ENCODE data around the gene SDR42E2.

GRCh38 chr16:22195445-22195694 lies 33.1 kb downstream of the SDR42E2 start:
- TF ChIP-seq TCF7L2 (IDR thresholded peaks at IDR 0.05; ENCODE audit: borderline replicate concordance, low read depth, low read length) = no peak
- TF ChIP-seq ZEB2 (tag by site-specific recombination; IDR thresholded peaks at IDR 0.05) = no peak
- TF ChIP-seq TSHZ1 (tag by site-specific recombination; IDR thresholded peaks at IDR 0.05; ENCODE audit: borderline replicate concordance) = no peak
- no peak for TF ChIP-seq SALL2 (tag by site-specific recombination; IDR thresholded peaks at IDR 0.05; ENCODE audit: borderline replicate concordance)
- TF ChIP-seq ZNF621 (tag by site-specific recombination; IDR thresholded peaks at IDR 0.05) = no peak
- no peak for TF ChIP-seq CTCF (tag by site-specific recombination; IDR thresholded peaks at IDR 0.05)
- no peak for TF ChIP-seq REST (tag by site-specific recombination; IDR thresholded peaks at IDR 0.05)
- TF ChIP-seq ZNF324 (tag by site-specific recombination; IDR thresholded peaks at IDR 0.05) = no peak; the same call in 1 of the 2 replicates
- TF ChIP-seq ZFP41 (tag by site-specific recombination; IDR thresholded peaks at IDR 0.05; ENCODE audit: borderline replicate concordance) = no peak
- TF ChIP-seq ELK4 (IDR thresholded peaks at IDR 0.05; ENCODE audit: borderline replicate concordance, low read depth, low read length) = no peak

Measured in HEK293 (cell line).